Panc1 (cell line): Measurements from ENCODE around the gene FCN3. TPM values are rescaled to one million over a fixed set of nuclear protein-coding genes. Genes with fewer than 3 reads are reported as not detected.

Source experiments
- ATAC-seq: fragments of 200-7000 bp; cut with Tn5 transposase; 2 replicates; pipeline ENCODE4 v1.9.1; 2020; ENCODE audit warnings: mild to moderate bottlenecking, moderate library complexity
- BruUV-seq: library from RNA; stranded (reverse); fragments of 400-500 nt; replicated peaks from 2 replicates; lab custom pipeline; 2021; lab: Mats Ljungman, UMichigan
- CTCF ChIA-PET: fragments of 300-600 bp; sonication (Branson Sonifier 250); formaldehyde crosslinking; loops from one replicate; lab custom pipeline; 2022; ENCODE audit warnings: antibody characterized with exemption; lab: Charles Lee
- POLR2A ChIA-PET: fragments of 300-600 bp; sonication (Branson Sonifier 250); formaldehyde crosslinking; loops from one replicate; lab custom pipeline; 2022; ENCODE audit warnings: antibody characterized with exemption; lab: Charles Lee
- DNase-seq: peaks from one replicate; pipeline ENCODE4 v3.0.0-alpha.2; 2010; ENCODE audit warnings: low read depth, low spot score
- H3K27ac ChIP-seq: 2 replicates; pipeline ENCODE4 v1.5.1; 2011; ENCODE audit warnings: mild to moderate bottlenecking, low read length, inconsistent platforms
- H3K27me3 ChIP-seq: fragments of 200-500 bp; sonication (Bioruptor generic); 2 replicates; pipeline ENCODE4 v1.6.0; 2014; ENCODE audit warnings: low read length, inconsistent platforms; ENCODE audit not compliant: control insufficient read depth, insufficient read depth
- H3K36me3 ChIP-seq: fragments of 200-500 bp; sonication (Bioruptor generic); 2 replicates; pipeline ENCODE4 v1.5.1; 2014; ENCODE audit warnings: inconsistent platforms, mild to moderate bottlenecking, low read length, moderate library complexity; ENCODE audit not compliant: control insufficient read depth, insufficient read depth
- H3K4me1 ChIP-seq: 2 replicates; pipeline ENCODE4 v1.5.1; 2011; ENCODE audit warnings: inconsistent platforms, mild to moderate bottlenecking, low read length, moderate library complexity; ENCODE audit not compliant: control insufficient read depth, insufficient read depth
- H3K4me3 ChIP-seq, 2 experiments: 2 replicates each; pipeline ENCODE4 v1.5.1; 2011 to 2012; ENCODE audit warnings: low read depth in 2 of 2, low read length in 2 of 2, mild to moderate bottlenecking in 2 of 2, inconsistent platforms in 1 of 2, moderate library complexity in 1 of 2
- H3K9me3 ChIP-seq: fragments of 200-500 bp; sonication (Bioruptor generic); 2 replicates; pipeline ENCODE4 v1.5.1; 2014; ENCODE audit warnings: low read depth, mild to moderate bottlenecking, inconsistent platforms, low read length, moderate library complexity; ENCODE audit not compliant: control insufficient read depth, insufficient read depth
- POLR2AphosphoS5 ChIP-seq: IDR thresholded peaks from 2 replicates; pipeline ENCODE4 v1.6.1; 2012; ENCODE audit warnings: mild to moderate bottlenecking, low read depth, low read length, moderate library complexity
- SIN3A ChIP-seq: IDR thresholded peaks from 2 replicates; pipeline ENCODE4 v1.6.1; 2012; ENCODE audit warnings: low read depth, mild to moderate bottlenecking, low read length, moderate library complexity, borderline replicate concordance; ENCODE audit not compliant: insufficient read depth
- TCF7L2 ChIP-seq: IDR thresholded peaks from 2 replicates; pipeline ENCODE4 v1.6.1; 2011; ENCODE audit warnings: mild to moderate bottlenecking, low read depth, low read length, inconsistent platforms
- in situ Hi-C: cut with HindIII; loops from 2 replicates; pipeline ENCODE4 v1.10.0; 2016; ENCODE audit warnings: low sequenced_read_pairs, low pct_unique_long_range_greater_than_20kb
- intact Hi-C: fragments of 100-400 bp; cut with micrococcal nuclease; formaldehyde crosslinking; loops from one replicate; pipeline ENCODE4 v1.10.0; 2022; ENCODE audit not compliant: unreplicated experiment
- total RNA-seq: library from RNA; stranded (reverse); gene quantifications from one replicate; pipeline ENCODE4 v1.2.1, GENCODE V29; 2021; ENCODE audit not compliant: unreplicated experiment
- TF ChIP-seq, protein P1 (sequence below), 2 experiments: IDR thresholded peaks; 2 replicates each; pipeline ENCODE4 v1.6.1; 2011 to 2012; ENCODE audit warnings: low read depth in 2 of 2, control low read depth in 1 of 2, low read length in 1 of 2, mild to moderate bottlenecking in 1 of 2, moderate library complexity in 1 of 2; ENCODE audit not compliant: insufficient read depth in 1 of 2
- TF ChIP-seq, protein P2 (sequence below): fragments of 450-650 bp; IDR thresholded peaks from 2 replicates; pipeline ENCODE4 v1.5.1; 2017; ENCODE audit warnings: mild to moderate bottlenecking

The FCN3 gene
- total RNA-seq, 1 experiment from 2014 or later = not detected

DNA sequence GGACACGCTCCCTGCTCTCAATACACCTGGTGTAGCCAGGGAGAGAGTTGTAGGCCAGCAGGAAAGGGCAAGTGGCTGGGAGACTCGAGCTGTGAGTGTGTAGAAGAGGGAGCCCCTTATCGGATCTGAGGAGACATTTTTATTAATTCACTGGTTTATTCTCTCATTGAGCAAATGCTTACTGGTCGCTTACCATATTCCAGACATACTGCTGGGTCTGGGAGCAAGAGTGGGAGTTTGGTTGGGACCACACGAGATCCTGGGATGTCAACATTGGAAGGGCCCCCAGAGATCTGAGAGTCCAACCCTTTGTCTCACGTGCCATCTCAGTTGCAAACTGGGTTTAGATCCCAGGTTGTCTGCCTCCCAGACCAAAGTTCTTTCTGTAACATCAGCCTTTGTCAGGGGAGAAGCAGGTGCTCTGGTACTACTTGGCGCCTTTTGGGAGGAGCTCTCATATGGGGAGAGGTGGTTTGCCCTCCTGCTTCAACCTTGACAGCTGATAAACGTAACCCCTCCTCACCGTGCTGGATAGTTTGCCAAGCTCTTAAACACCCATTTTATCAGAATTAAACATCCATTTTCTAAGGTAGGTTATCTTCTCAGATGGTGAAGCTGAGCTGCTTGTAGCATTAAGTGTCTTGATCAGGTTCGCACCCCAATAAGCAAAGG is 51.9 kb downstream of the FCN3 start:
- H3K27me3 ChIP-seq = no peaks in the 10 kb centered on the region
- no peak for ATAC-seq
- ChIA-PET CTCF (interaction anchor here (0.5 to 0.7 kb wide), 3 partner anchors 10 to 1408 kb away, joined by 3 to 8 read pairs (median 7); no protein-coding TSS in a partner anchor), POLR2A (interaction anchor here (1.0 kb wide), 1 partner anchor 10 kb away, joined by 3 read pairs; no protein-coding TSS in a partner anchor)
- intact Hi-C loops = no loop called here
- BruUV-seq = no TSS peak
- H3K9me3 ChIP-seq = no peaks in the 10 kb centered on the region
- in situ Hi-C loops = no loop called here
- peak overlapping the region; percentile 100 for H3K4me3 ChIP-seq
- no peak for DNase-seq
- H3K27ac ChIP-seq = peak overlapping the region; percentile 98
- TF ChIP-seq, protein P1, sequence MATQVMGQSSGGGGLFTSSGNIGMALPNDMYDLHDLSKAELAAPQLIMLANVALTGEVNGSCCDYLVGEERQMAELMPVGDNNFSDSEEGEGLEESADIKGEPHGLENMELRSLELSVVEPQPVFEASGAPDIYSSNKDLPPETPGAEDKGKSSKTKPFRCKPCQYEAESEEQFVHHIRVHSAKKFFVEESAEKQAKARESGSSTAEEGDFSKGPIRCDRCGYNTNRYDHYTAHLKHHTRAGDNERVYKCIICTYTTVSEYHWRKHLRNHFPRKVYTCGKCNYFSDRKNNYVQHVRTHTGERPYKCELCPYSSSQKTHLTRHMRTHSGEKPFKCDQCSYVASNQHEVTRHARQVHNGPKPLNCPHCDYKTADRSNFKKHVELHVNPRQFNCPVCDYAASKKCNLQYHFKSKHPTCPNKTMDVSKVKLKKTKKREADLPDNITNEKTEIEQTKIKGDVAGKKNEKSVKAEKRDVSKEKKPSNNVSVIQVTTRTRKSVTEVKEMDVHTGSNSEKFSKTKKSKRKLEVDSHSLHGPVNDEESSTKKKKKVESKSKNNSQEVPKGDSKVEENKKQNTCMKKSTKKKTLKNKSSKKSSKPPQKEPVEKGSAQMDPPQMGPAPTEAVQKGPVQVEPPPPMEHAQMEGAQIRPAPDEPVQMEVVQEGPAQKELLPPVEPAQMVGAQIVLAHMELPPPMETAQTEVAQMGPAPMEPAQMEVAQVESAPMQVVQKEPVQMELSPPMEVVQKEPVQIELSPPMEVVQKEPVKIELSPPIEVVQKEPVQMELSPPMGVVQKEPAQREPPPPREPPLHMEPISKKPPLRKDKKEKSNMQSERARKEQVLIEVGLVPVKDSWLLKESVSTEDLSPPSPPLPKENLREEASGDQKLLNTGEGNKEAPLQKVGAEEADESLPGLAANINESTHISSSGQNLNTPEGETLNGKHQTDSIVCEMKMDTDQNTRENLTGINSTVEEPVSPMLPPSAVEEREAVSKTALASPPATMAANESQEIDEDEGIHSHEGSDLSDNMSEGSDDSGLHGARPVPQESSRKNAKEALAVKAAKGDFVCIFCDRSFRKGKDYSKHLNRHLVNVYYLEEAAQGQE (IDR thresholded peaks at IDR 0.05; ENCODE audit: insufficient read depth in 1 of 2, low read depth in 2 of 2, low read length in 1 of 2) = no peak
- TF ChIP-seq SIN3A (no peak), POLR2AphosphoS5 (no peak), TCF7L2 (no peak)
- TF ChIP-seq, protein P2, sequence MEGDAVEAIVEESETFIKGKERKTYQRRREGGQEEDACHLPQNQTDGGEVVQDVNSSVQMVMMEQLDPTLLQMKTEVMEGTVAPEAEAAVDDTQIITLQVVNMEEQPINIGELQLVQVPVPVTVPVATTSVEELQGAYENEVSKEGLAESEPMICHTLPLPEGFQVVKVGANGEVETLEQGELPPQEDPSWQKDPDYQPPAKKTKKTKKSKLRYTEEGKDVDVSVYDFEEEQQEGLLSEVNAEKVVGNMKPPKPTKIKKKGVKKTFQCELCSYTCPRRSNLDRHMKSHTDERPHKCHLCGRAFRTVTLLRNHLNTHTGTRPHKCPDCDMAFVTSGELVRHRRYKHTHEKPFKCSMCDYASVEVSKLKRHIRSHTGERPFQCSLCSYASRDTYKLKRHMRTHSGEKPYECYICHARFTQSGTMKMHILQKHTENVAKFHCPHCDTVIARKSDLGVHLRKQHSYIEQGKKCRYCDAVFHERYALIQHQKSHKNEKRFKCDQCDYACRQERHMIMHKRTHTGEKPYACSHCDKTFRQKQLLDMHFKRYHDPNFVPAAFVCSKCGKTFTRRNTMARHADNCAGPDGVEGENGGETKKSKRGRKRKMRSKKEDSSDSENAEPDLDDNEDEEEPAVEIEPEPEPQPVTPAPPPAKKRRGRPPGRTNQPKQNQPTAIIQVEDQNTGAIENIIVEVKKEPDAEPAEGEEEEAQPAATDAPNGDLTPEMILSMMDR = no peak
- H3K36me3 ChIP-seq = peaks cover 10% of the 10 kb centered on the region; the same call in 1 of the 2 replicates
- H3K4me1 ChIP-seq = peaks cover 11% of the 10 kb centered on the region; the same call in 1 of the 2 replicates

DNA sequence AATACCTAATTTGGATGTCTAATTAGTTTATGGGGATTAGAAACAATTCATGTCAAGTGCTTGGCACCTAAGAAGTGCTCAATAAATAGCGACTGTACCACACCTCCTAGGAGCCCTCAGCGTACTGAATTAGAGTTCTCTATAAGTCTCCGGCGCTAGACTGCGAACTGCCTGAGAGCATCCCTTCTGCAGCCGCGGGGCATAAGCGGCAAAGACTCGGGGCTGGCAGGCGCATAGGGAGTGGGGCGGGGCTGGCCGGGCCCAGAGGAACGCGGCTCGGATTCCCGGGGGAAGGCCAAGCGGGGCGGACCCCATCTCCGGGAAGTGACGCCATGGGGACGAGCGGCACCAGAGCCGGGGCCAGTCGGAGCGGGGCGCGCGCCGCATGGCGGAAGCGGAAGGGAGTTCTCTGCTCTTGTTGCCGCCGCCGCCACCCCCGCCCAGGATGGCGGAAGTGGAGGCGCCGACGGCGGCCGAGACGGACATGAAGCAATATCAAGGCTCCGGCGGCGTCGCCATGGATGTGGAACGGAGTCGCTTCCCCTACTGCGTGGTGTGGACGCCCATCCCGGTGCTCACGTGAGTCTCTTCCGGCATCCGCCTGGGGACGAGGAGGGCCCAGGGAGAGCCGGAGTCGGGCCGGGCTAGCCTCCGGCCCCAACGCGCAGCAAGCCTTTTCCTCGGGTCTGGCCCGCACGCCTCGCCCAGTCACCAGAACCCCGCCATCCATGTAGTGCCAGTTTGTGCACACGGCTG is 52.6 kb downstream of the FCN3 start, which contains the start of gene TMEM222:
TMEM222 (plus strand) TSS at position 351 of the 756 bp plus-strand sequence; CDS start at position 386, 35 bp downstream.
- TF ChIP-seq, protein P1 (IDR thresholded peaks at IDR 0.05; ENCODE audit: insufficient read depth in 1 of 2, low read depth in 2 of 2, low read length in 1 of 2) = peak in 1 of 2 experiments; percentile 71; a peak in 1 of 4 replicates
- TF ChIP-seq TCF7L2 = peak; percentile 94
- TF ChIP-seq, protein P2 = no peak
- TF ChIP-seq SIN3A = peak; percentile 79; the same call in 1 of the 2 replicates
- TF ChIP-seq POLR2AphosphoS5 = peak; percentile 83
- peak within 1 kb of the TSS; percentile 98 for H3K27ac ChIP-seq
- peaks cover 8% of the 10 kb centered on the region; the same call in 1 of the 2 replicates for H3K4me1 ChIP-seq
- ChIA-PET CTCF (no interaction called here), POLR2A (no interaction called here)
- peak within 1 kb of the TSS; percentile 100 for H3K4me3 ChIP-seq
- ATAC-seq = peak; percentile 99
- H3K9me3 ChIP-seq = no peaks in the 10 kb centered on the region
- BruUV-seq = no TSS peak
- no peaks in the 10 kb centered on the region for H3K27me3 ChIP-seq
- peak; percentile 54 for DNase-seq
- H3K36me3 ChIP-seq = peaks cover 10% of the 10 kb centered on the region; the same call in 1 of the 2 replicates
- intact Hi-C loops (no loop called here), in situ Hi-C loops (no loop called here)
